Osteoblast (primary cell): ENCODE data around the gene ANO7. TPM values are rescaled to one million over a fixed set of nuclear protein-coding genes. Genes with fewer than 3 reads are reported as not detected.

Experiments used
- DNase-seq: peaks from one replicate; pipeline ENCODE4 v3.0.0; 2011; ENCODE audit warnings: low spot score, mixed read lengths; ENCODE audit not compliant: insufficient read length; ENCODE audit errors: missing footprints
- H2AFZ ChIP-seq: 2 replicates; pipeline ENCODE4 v1.6.0; 2011; ENCODE audit warnings: mild to moderate bottlenecking, low read length
- H3K27ac ChIP-seq: 2 replicates; pipeline ENCODE4 v1.5.1; 2011; ENCODE audit warnings: mild to moderate bottlenecking, low read depth, low read length, moderate library complexity
- H3K27me3 ChIP-seq: 2 replicates; pipeline ENCODE4 v1.6.0; 2012; ENCODE audit warnings: mild to moderate bottlenecking, control low read depth, inconsistent platforms, low read length, moderate library complexity; ENCODE audit not compliant: insufficient read depth
- H3K36me3 ChIP-seq: 2 replicates; pipeline ENCODE4 v1.5.1; 2011; ENCODE audit warnings: mild to moderate bottlenecking, low read length, control low read depth, moderate library complexity; ENCODE audit not compliant: insufficient read depth
- H3K4me1 ChIP-seq: 2 replicates; pipeline ENCODE4 v1.5.1; 2011; ENCODE audit warnings: mild to moderate bottlenecking, low read length, control low read depth, moderate library complexity; ENCODE audit not compliant: insufficient read depth
- H3K4me2 ChIP-seq: 2 replicates; pipeline ENCODE4 v1.6.0; 2011; ENCODE audit warnings: mild to moderate bottlenecking, low read length; ENCODE audit not compliant: insufficient read depth
- H3K4me3 ChIP-seq: fragments of 200-600 bp; sonication (generic); 3 replicates; pipeline ENCODE4 v1.5.1; 2012; ENCODE audit warnings: mild to moderate bottlenecking, low read length, inconsistent platforms; ENCODE audit not compliant: insufficient read depth
- H3K79me2 ChIP-seq: 2 replicates; pipeline ENCODE4 v1.6.0; 2012; ENCODE audit warnings: mild to moderate bottlenecking, low read length, control low read depth, inconsistent platforms; ENCODE audit not compliant: insufficient read depth
- H3K9me3 ChIP-seq: 2 replicates; pipeline ENCODE4 v1.5.1; 2011; ENCODE audit warnings: low read depth, low read length, control low read depth
- H4K20me1 ChIP-seq: 2 replicates; pipeline ENCODE4 v1.6.0; 2012; ENCODE audit warnings: mild to moderate bottlenecking, low read length, control low read depth; ENCODE audit not compliant: insufficient read depth
- total RNA-seq: library from RNA; depleted of rRNA; stranded (reverse); fragments of >200 nt; gene quantifications from 2 replicates; pipeline ENCODE4 v1.2.3, GENCODE V29; 2012
- TF ChIP-seq, protein P1 (sequence below): IDR thresholded peaks from 2 replicates; pipeline ENCODE4 v1.5.1; 2011; ENCODE audit warnings: mild to moderate bottlenecking, low read depth, low read length, moderate library complexity; ENCODE audit errors: extremely low read depth

ANO7 gene
- total RNA-seq, 1 donor = 1.8 TPM

GRCh38 chr2:241230435-241230834 is 42.0 kb downstream of the ANO7 start:
- Histone ChIP-seq H3K4me1 (no peaks in the 10 kb centered on the region), H3K4me2 (no peak overlapping the region), H3K9me3 (no peaks in the 10 kb centered on the region), H3K27ac (no peak overlapping the region), H3K36me3 (peaks cover 85% of the 10 kb centered on the region), H3K79me2 (peaks cover 40% of the 10 kb centered on the region), H3K4me3 (no peak overlapping the region), H4K20me1 (peaks cover 74% of the 10 kb centered on the region), H3K27me3 (no peaks in the 10 kb centered on the region), H2AFZ (no peak overlapping the region)
- TF ChIP-seq, protein P1, sequence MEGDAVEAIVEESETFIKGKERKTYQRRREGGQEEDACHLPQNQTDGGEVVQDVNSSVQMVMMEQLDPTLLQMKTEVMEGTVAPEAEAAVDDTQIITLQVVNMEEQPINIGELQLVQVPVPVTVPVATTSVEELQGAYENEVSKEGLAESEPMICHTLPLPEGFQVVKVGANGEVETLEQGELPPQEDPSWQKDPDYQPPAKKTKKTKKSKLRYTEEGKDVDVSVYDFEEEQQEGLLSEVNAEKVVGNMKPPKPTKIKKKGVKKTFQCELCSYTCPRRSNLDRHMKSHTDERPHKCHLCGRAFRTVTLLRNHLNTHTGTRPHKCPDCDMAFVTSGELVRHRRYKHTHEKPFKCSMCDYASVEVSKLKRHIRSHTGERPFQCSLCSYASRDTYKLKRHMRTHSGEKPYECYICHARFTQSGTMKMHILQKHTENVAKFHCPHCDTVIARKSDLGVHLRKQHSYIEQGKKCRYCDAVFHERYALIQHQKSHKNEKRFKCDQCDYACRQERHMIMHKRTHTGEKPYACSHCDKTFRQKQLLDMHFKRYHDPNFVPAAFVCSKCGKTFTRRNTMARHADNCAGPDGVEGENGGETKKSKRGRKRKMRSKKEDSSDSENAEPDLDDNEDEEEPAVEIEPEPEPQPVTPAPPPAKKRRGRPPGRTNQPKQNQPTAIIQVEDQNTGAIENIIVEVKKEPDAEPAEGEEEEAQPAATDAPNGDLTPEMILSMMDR = no peak
- DNase-seq = peak; percentile 21

DNA sequence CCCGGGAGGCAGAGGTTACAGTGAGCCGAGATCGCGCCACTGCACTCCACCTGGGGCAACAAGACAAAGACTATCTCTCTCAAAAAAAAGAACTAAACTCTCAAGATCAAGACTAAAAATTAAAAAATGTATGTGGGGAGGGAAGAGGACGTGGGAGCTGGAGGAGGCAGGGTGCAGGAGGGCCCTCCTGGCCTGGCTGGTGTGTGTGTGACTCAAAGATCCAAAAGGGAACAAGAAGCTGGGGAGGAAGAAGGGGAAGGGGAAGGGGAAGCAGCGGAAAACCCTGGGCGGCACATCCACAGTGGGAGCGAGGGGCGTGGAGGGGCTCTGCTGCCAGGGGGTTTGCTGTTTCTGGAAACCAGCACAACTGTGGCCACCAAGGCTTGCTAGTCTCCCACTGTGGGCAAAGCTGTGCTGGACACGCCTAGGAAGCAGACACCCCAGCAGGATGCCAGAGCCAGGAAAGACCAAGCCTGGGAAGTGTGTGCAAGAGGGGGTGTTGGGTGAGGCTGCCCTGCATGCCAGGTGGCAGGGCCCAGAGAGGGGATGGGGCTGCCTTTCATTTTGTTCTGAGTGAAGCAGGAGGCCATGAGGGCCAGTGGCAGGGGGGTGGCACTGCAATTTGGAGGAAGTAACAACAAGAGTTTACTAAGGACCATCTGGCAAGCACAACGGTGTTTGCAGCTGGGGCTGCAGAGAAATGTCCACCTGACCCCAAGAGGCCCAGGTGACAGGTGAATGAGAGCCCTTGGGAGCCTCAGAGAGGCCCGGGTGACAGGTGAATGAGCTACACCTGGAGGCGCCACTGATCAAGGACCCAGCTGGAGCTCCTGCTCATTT is 44.5 kb downstream of the ANO7 start:
- Histone ChIP-seq H3K4me3 (no peak overlapping the region), H3K4me2 (no peak overlapping the region), H3K9me3 (no peaks in the 10 kb centered on the region), H4K20me1 (peaks cover 79% of the 10 kb centered on the region), H3K27ac (no peak overlapping the region), H3K4me1 (no peaks in the 10 kb centered on the region), H2AFZ (no peak overlapping the region), H3K36me3 (peaks cover 90% of the 10 kb centered on the region), H3K79me2 (peaks cover 62% of the 10 kb centered on the region), H3K27me3 (no peaks in the 10 kb centered on the region)
- TF ChIP-seq, protein P1 = no peak
- peak; percentile 71 for DNase-seq

- peaks cover 79% of the 10 kb centered on the region for H4K20me1 ChIP-seq
- TF ChIP-seq, protein P1 = no peak
- H3K36me3 ChIP-seq = peaks cover 90% of the 10 kb centered on the region
Observed at GRCh38 chr2:241234066-241234790, 45.8 kb downstream of the ANO7 start.

More at GRCh38 chr2:241234066-241234790, 45.8 kb downstream of the ANO7 start:
- Histone ChIP-seq H2AFZ (no peak overlapping the region), H3K27me3 (no peaks in the 10 kb centered on the region), H3K27ac (no peak overlapping the region), H3K79me2 (peaks cover 68% of the 10 kb centered on the region), H3K9me3 (no peaks in the 10 kb centered on the region), H3K4me3 (no peak overlapping the region), H3K4me1 (no peaks in the 10 kb centered on the region), H3K4me2 (no peak overlapping the region)
- DNase-seq = peak; percentile 82
